Activated CD8-positive, alpha-beta T cell treated with anti-CD3 and anti-CD28 coated beads for 36 hours (primary cell): ENCODE measurements around the gene FETUB. TPM values are rescaled to one million over a fixed set of nuclear protein-coding genes. Genes with fewer than 3 reads are reported as not detected.

Experiments used
- ATAC-seq: fragments of 200-7000 bp; cut with Tn5 transposase; one replicate; pipeline ENCODE4 v1.10.0; 2021; ENCODE audit warnings: mild to moderate bottlenecking, moderate library complexity
- CTCF ChIA-PET: fragments of 350-600 bp; sonication (Branson Sonifier 250); formaldehyde crosslinking; loops from one replicate; lab custom pipeline; 2021; ENCODE audit warnings: antibody characterized with exemption; lab: Charles Lee
- POLR2A ChIA-PET: fragments of 350-600 bp; sonication (Branson Sonifier 250); formaldehyde crosslinking; loops from one replicate; lab custom pipeline; 2021; ENCODE audit warnings: antibody characterized with exemption; lab: Charles Lee
- DNase-seq: peaks from one replicate; pipeline ENCODE4 v3.0.0-alpha.2; 2020
- H3K27ac Mint-ChIP-seq: one replicate; pipeline ENCODE4 v1.8.0; 2021; ENCODE audit warnings: mild to moderate bottlenecking, mixed read lengths
- H3K27me3 Mint-ChIP-seq: one replicate; pipeline ENCODE4 v1.8.0; 2021; ENCODE audit warnings: mixed read lengths
- H3K36me3 Mint-ChIP-seq: one replicate; pipeline ENCODE4 v1.8.0; 2021; ENCODE audit warnings: low read depth, mixed read lengths
- H3K4me1 Mint-ChIP-seq: one replicate; pipeline ENCODE4 v1.8.0; 2021; ENCODE audit warnings: low read depth, mixed read lengths
- H3K4me3 Mint-ChIP-seq: one replicate; pipeline ENCODE4 v1.8.0; 2021; ENCODE audit warnings: mild to moderate bottlenecking, moderate library complexity, mixed read lengths
- H3K9me3 Mint-ChIP-seq: one replicate; pipeline ENCODE4 v1.8.0; 2021; ENCODE audit warnings: mixed read lengths
- intact Hi-C: fragments of 100-400 bp; cut with micrococcal nuclease; formaldehyde crosslinking; loops from one replicate; pipeline ENCODE4 v1.10.0; 2022
- total RNA-seq, 2 experiments: library from RNA; stranded (reverse); gene quantifications; one replicate each; pipeline ENCODE4 v1.2.3, GENCODE V29; 2021
- TF ChIP-seq, protein P1 (sequence below): fragments of 200-600 bp; IDR thresholded peaks from one replicate; pipeline ENCODE4 v1.8.0; 2022; ENCODE audit warnings: antibody characterized with exemption, mild to moderate bottlenecking

FETUB gene
- total RNA-seq, 2 experiments from 2014 or later = not detected

DNA sequence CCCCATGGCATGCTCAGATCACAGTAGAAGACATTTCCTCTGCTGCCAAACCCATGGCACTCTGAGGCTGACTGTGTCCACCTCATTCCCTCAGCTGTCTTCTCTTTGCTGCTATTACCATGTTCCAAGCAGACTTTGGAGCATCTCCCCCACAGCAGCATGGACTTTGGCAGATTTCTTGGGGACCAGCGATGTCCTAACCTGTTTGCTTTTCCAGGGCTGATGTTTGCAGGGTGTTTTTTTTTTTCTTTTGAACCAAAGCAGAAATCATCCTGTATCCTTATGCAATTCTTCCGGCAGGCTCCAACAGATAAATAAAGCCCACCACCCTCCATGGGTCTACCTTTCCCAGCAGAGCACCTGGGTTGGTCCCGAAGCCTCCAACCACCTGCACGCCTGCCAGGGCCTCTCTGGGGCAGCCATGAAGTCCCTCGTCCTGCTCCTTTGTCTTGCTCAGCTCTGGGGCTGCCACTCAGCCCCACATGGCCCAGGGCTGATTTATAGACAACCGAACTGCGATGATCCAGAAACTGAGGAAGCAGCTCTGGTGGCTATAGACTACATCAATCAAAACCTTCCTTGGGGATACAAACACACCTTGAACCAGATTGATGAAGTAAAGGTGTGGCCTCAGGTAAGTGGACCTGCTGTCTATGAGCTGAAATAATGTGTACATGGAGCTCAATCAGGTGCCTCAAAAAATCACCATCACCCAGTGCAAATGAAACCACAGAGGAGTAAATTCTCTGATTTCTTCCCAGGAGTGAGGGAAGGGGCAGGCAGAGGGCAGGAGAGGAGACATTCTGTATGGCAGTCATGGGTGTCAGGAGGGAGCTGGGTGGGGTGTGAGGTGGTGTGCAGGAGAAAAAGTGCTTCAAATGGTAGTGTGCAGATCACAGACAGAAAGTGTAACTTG is 27.2 kb upstream of the FETUB start, which contains the start of gene AHSG:
Gene AHSG (plus strand): TSS at position 340 of the 916 bp plus-strand sequence. CDS start 82 bp downstream, at position 422.
- CTCF ChIA-PET = interaction anchor here (0.6 to 6.3 kb wide), 12 partner anchors 16 to 669 kb away, joined by 3 to 185 read pairs (median 42); partner anchors contain the start of genes DNAJB11, FETUB and TBCCD1
- no peak for ATAC-seq
- Mint-ChIP-seq H3K27ac (no peak within 1 kb of the TSS), H3K27me3 (peaks cover 23% of the 10 kb centered on the region), H3K9me3 (no peaks in the 10 kb centered on the region), H3K4me3 (no peak within 1 kb of the TSS), H3K4me1 (peaks cover 22% of the 10 kb centered on the region), H3K36me3 (no peaks in the 10 kb centered on the region)
- intact Hi-C loops = no loop called here
- DNase-seq = no peak
- POLR2A ChIA-PET = interaction anchor here (7.2 kb wide), 1 partner anchor 171 kb away, joined by 65 read pairs; the partner anchor contains the start of gene EIF4A2
- TF ChIP-seq, protein P1, sequence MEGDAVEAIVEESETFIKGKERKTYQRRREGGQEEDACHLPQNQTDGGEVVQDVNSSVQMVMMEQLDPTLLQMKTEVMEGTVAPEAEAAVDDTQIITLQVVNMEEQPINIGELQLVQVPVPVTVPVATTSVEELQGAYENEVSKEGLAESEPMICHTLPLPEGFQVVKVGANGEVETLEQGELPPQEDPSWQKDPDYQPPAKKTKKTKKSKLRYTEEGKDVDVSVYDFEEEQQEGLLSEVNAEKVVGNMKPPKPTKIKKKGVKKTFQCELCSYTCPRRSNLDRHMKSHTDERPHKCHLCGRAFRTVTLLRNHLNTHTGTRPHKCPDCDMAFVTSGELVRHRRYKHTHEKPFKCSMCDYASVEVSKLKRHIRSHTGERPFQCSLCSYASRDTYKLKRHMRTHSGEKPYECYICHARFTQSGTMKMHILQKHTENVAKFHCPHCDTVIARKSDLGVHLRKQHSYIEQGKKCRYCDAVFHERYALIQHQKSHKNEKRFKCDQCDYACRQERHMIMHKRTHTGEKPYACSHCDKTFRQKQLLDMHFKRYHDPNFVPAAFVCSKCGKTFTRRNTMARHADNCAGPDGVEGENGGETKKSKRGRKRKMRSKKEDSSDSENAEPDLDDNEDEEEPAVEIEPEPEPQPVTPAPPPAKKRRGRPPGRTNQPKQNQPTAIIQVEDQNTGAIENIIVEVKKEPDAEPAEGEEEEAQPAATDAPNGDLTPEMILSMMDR = no peak

DNA sequence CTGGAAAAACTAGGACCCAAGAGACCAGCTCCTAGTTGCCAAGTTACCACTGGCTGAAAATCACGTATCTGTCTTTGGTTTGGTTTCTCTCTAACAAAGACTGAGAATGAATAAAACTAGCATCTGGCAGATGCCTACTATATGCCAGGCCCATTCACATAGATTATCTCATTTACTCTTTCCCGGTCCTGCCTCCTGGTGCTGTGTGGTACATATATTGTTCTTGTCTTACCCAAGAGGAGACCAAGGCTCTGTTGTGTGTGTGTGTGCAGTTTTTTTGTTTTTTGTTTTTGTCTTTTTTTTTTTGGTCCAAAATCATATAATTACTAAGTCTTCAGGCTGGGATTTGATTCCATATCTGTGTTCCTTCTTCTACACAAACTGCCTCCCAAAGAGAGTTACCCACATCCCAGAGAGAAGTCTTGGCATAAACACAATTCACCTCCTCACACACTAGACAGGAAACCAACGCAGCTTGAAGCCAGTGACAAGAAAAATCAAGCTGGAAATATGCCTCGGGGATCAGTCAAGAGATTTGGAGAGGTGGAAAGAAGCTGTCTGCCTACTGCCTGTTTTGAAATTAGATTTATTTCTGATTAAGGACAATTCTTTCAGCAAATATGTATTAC is 26.4 kb upstream of the FETUB start:
- Mint-ChIP-seq H3K27ac (no peak overlapping the region), H3K4me1 (peaks cover 22% of the 10 kb centered on the region), H3K27me3 (peaks cover 31% of the 10 kb centered on the region), H3K36me3 (no peaks in the 10 kb centered on the region), H3K9me3 (no peaks in the 10 kb centered on the region), H3K4me3 (no peak overlapping the region)
- CTCF ChIA-PET = interaction anchor here (0.7 to 6.3 kb wide), 28 partner anchors 11 to 670 kb away, joined by 3 to 185 read pairs (median 6); partner anchors contain the start of genes DNAJB11, EIF4A2, FETUB and TBCCD1
- intact Hi-C loops = no loop called here
- DNase-seq (no peak), ATAC-seq (no peak)
- POLR2A ChIA-PET = interaction anchor here (1.0 to 7.2 kb wide), 2 partner anchors 122 to 170 kb away, joined by 3 to 65 read pairs; partner anchors contain the start of gene EIF4A2
- TF ChIP-seq, protein P1 = no peak

GRCh38 chr3:186614266-186614596 is 26.0 kb upstream of the FETUB start:
- ChIA-PET CTCF (interaction anchor here (0.6 to 6.3 kb wide), 59 partner anchors 11 to 936 kb away, joined by 3 to 185 read pairs (median 4); partner anchors contain the start of genes DNAJB11, EIF4A2, FETUB and RFC4), POLR2A (interaction anchor here (0.7 to 7.2 kb wide), 6 partner anchors 10 to 211 kb away, joined by 3 to 65 read pairs (median 3); partner anchors contain the start of gene EIF4A2)
- peaks cover 22% of the 10 kb centered on the region for H3K4me1 Mint-ChIP-seq
- peaks cover 32% of the 10 kb centered on the region for H3K27me3 Mint-ChIP-seq
- intact Hi-C loops = no loop called here
- no peaks in the 10 kb centered on the region for H3K36me3 Mint-ChIP-seq
- ATAC-seq (no peak), DNase-seq (no peak)
- no peaks in the 10 kb centered on the region for H3K9me3 Mint-ChIP-seq
- peak overlapping the region; percentile 7 for H3K4me3 Mint-ChIP-seq
- TF ChIP-seq, protein P1 = no peak
- no peak overlapping the region for H3K27ac Mint-ChIP-seq

GRCh38 chr3:186614597-186615483 is 25.4 kb upstream of the FETUB start:
- peaks cover 32% of the 10 kb centered on the region for H3K27me3 Mint-ChIP-seq
- H3K9me3 Mint-ChIP-seq = no peaks in the 10 kb centered on the region
- CTCF ChIA-PET = interaction anchor here (0.6 to 6.3 kb wide), 65 partner anchors 10 to 937 kb away, joined by 3 to 185 read pairs (median 4); partner anchors contain the start of genes DNAJB11, EIF4A2, FETUB and RFC4
- H3K36me3 Mint-ChIP-seq = no peaks in the 10 kb centered on the region
- no peak overlapping the region for H3K27ac Mint-ChIP-seq
- intact Hi-C loops = loop anchor here (5.0 kb wide), 1 partner anchor 207 kb away; no protein-coding TSS in a partner anchor
- peak; percentile 65 for ATAC-seq
- H3K4me1 Mint-ChIP-seq = peaks cover 22% of the 10 kb centered on the region
- POLR2A ChIA-PET = interaction anchor here (0.6 to 7.2 kb wide), 7 partner anchors 10 to 210 kb away, joined by 3 to 65 read pairs (median 3); partner anchors contain the start of genes EIF4A2 and RFC4
- DNase-seq = peak; percentile 84
- TF ChIP-seq, protein P1 = peak; percentile 97
- H3K4me3 Mint-ChIP-seq = peak overlapping the region; percentile 7
